Kidney epithelial cell (primary cell): ENCODE measurements around the gene LGALS7. TPM values are rescaled to one million over a fixed set of nuclear protein-coding genes. Genes with fewer than 3 reads are reported as not detected.

Source experiments
- DNase-seq: peaks from one replicate; pipeline ENCODE4 v3.0.0-alpha.2; 2010; ENCODE audit warnings: low read depth
- H3K27me3 ChIP-seq: 2 replicates; pipeline ENCODE4 v1.6.0; 2011; ENCODE audit warnings: low read length; ENCODE audit not compliant: control insufficient read depth, insufficient read depth
- H3K36me3 ChIP-seq: 2 replicates; pipeline ENCODE4 v1.5.1; 2011; ENCODE audit warnings: low read length; ENCODE audit not compliant: control insufficient read depth, insufficient read depth
- H3K4me3 ChIP-seq: 2 replicates; pipeline ENCODE4 v1.5.1; 2011; ENCODE audit warnings: low read depth, mild to moderate bottlenecking, control low read depth, low read length
- CTCF ChIP-seq: IDR thresholded peaks from 2 replicates; pipeline ENCODE4 v1.5.1; 2011; ENCODE audit warnings: mild to moderate bottlenecking, moderate library complexity, low read length, control low read depth, inconsistent platforms; ENCODE audit not compliant: insufficient read depth, poor library complexity, severe bottlenecking
- total RNA-seq: library from RNA; depleted of rRNA; stranded (reverse); fragments of >200 nt; gene quantifications from 2 replicates; pipeline ENCODE4 v1.2.3, GENCODE V29; 2015

LGALS7 gene
- total RNA-seq, 1 donor from 2014 or later, result not detected

DNA sequence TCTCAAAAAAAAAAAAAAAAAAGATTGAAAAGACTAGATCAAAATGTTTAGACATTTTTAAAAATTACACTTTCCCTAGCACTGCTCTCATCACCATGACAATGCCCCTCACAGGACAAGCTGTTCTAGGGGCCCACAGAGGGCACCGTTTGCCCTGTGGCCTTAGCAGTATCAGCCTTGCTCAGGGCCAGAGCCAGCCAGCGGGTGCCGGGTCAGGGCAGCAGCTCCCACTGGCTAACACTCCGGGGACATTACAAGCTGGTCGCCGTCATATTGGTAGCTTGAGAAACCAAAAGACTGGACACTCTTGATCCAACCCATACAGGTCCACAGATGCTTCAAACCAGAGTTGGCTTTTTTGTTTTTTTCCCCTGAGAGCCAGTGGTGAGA, 47.0 kb downstream of the LGALS7 start:
- TF ChIP-seq CTCF, result no peak
- H3K4me3 ChIP-seq, result no peak overlapping the region

DNA sequence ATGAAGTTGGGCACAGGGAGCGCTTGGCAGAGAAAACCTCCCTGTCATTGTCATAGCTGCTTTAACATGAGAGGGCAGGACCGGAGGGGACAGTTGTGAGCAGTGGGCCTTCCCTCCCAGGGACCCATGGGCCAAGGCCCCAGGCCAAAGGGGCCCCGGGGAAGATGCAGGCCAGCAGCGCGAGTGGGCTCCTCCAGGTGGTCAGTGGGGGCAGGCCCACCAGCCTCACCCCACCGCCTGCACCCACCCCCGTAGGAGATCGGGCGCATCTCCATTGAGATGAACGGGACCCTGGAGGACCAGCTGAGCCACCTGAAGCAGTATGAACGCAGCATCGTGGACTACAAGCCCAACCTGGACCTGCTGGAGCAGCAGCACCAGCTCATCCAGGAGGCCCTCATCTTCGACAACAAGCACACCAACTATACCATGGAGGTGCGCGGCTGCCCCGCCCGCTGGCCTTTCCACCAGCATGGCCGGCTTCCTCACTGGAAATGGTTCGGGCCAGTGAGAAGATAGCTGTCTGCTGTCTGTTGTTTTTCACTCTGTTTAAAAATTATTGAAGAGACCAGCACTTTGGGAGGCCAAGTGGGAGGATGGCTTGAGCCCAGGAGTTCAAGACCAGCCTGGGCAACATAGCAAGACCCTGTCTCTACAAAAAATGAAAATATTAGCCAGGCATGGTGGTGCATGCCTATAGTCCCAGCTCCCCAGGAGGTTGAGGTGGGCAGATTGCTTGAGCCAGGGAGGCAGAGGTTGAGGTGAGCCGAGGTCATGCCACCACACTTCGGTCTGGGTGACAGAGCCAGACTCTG, 47.6 kb downstream of the LGALS7 start:
- H3K27me3 ChIP-seq, result no peaks in the 10 kb centered on the region
- no peak overlapping the region for H3K4me3 ChIP-seq
- H3K36me3 ChIP-seq, result peaks cover 15% of the 10 kb centered on the region
- no peak for DNase-seq
- TF ChIP-seq CTCF, result no peak

More for the DNA sequence above, 47.0 kb downstream of the LGALS7 start:
- Histone ChIP-seq H3K36me3 (peaks cover 15% of the 10 kb centered on the region), H3K27me3 (no peaks in the 10 kb centered on the region)
- DNase-seq, result no peak

- DNase-seq, result no peak
- TF ChIP-seq CTCF, result no peak
- Histone ChIP-seq H3K27me3 (no peaks in the 10 kb centered on the region), H3K4me3 (no peak overlapping the region), H3K36me3 (peaks cover 14% of the 10 kb centered on the region)
Observed at GRCh38 chr19:38723990-38724854, 49.1 kb downstream of the LGALS7 start.

DNA sequence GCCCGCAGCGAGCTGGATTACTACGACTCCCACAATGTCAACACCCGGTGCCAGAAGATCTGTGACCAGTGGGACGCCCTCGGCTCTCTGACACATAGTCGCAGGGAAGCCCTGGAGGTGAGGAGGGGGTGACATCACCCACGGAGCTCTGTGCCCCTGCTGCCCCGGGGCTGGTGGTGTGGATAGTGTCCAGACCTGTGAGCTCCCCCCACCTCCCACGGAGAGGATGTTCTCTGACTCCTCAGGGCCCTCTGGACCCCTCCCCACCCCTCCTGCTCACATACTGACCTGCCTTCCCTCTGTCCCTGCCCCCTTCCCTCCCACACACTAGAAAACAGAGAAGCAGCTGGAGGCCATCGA, 49.7 kb downstream of the LGALS7 start:
- Histone ChIP-seq H3K4me3 (no peak overlapping the region), H3K36me3 (peaks cover 15% of the 10 kb centered on the region), H3K27me3 (no peaks in the 10 kb centered on the region)
- TF ChIP-seq CTCF, result no peak
- no peak for DNase-seq

GRCh38 chr19:38722947-38723605, 50.2 kb downstream of the LGALS7 start:
- no peak for DNase-seq
- no peak for TF ChIP-seq CTCF
- peaks cover 15% of the 10 kb centered on the region for H3K36me3 ChIP-seq
- no peaks in the 10 kb centered on the region for H3K27me3 ChIP-seq
- H3K4me3 ChIP-seq, result no peak overlapping the region
